HUES48 (cell line): Measurements from ENCODE around the gene ENOX1.

Experiments
- H3K27ac ChIP-seq: one replicate; pipeline ENCODE4 v1.7.0; 2013; ENCODE audit warnings: low read depth, low read length, inconsistent platforms
- H3K27me3 ChIP-seq: 2 replicates; pipeline ENCODE4 v1.6.1; 2013; ENCODE audit warnings: mild to moderate bottlenecking, low read length; ENCODE audit not compliant: control insufficient read depth, insufficient read depth
- H3K36me3 ChIP-seq: 2 replicates; pipeline ENCODE4 v1.6.1; 2013; ENCODE audit warnings: low read length; ENCODE audit not compliant: control insufficient read depth, insufficient read depth
- H3K4me1 ChIP-seq: 2 replicates; pipeline ENCODE4 v1.6.1; 2013; ENCODE audit warnings: mild to moderate bottlenecking, low read length; ENCODE audit not compliant: control insufficient read depth, insufficient read depth
- H3K4me3 ChIP-seq: 2 replicates; pipeline ENCODE4 v1.5.1; 2013; ENCODE audit warnings: mild to moderate bottlenecking, low read depth, low read length
- H3K9ac ChIP-seq: 2 replicates; pipeline ENCODE4 v1.6.1; 2013; ENCODE audit warnings: mild to moderate bottlenecking, low read depth, low read length, moderate library complexity
- H3K9me3 ChIP-seq: 2 replicates; pipeline ENCODE4 v1.6.1; 2013; ENCODE audit warnings: low read length; ENCODE audit not compliant: control insufficient read depth, insufficient read depth

Gene ENOX1

GRCh38 chr13:43206838-43207237 lies 579.9 kb downstream of the ENOX1 start:
- no peak overlapping the region for H3K9ac ChIP-seq
- no peaks in the 10 kb centered on the region for H3K4me1 ChIP-seq
- no peak overlapping the region for H3K27ac ChIP-seq
- no peaks in the 10 kb centered on the region for H3K36me3 ChIP-seq
- H3K9me3 ChIP-seq: peaks cover 7% of the 10 kb centered on the region; the same call in 1 of the 2 replicates
- H3K27me3 ChIP-seq: no peaks in the 10 kb centered on the region
- no peak overlapping the region for H3K4me3 ChIP-seq

- Histone ChIP-seq H3K27me3 (no peaks in the 10 kb centered on the region), H3K4me3 (no peak overlapping the region), H3K36me3 (no peaks in the 10 kb centered on the region), H3K4me1 (no peaks in the 10 kb centered on the region), H3K27ac (no peak overlapping the region), H3K9ac (no peak overlapping the region), H3K9me3 (peaks cover 7% of the 10 kb centered on the region; the same call in 1 of the 2 replicates)
These were observed 581.4 kb downstream of the ENOX1 start for GRCh38 chr13:43205416-43205815.

GRCh38 chr13:43204591-43204990 lies 582.2 kb downstream of the ENOX1 start:
- Histone ChIP-seq H3K9me3 (peaks cover 7% of the 10 kb centered on the region; the same call in 1 of the 2 replicates), H3K27ac (no peak overlapping the region), H3K4me1 (no peaks in the 10 kb centered on the region)

GRCh38 chr13:43203781-43204180 lies 583.0 kb downstream of the ENOX1 start:
- Histone ChIP-seq H3K36me3 (no peaks in the 10 kb centered on the region), H3K4me3 (no peak overlapping the region), H3K4me1 (no peaks in the 10 kb centered on the region), H3K27ac (no peak overlapping the region), H3K9ac (no peak overlapping the region), H3K9me3 (peaks cover 7% of the 10 kb centered on the region; the same call in 1 of the 2 replicates), H3K27me3 (no peaks in the 10 kb centered on the region)

More at GRCh38 chr13:43204591-43204990, 582.2 kb downstream of the ENOX1 start:
- no peak overlapping the region for H3K9ac ChIP-seq
- no peak overlapping the region for H3K4me3 ChIP-seq
- H3K27me3 ChIP-seq: no peaks in the 10 kb centered on the region
- no peaks in the 10 kb centered on the region for H3K36me3 ChIP-seq

GRCh38 chr13:43200736-43201135 lies 586.0 kb downstream of the ENOX1 start:
- H3K36me3 ChIP-seq: no peaks in the 10 kb centered on the region
- H3K9me3 ChIP-seq: peaks cover 7% of the 10 kb centered on the region; the same call in 1 of the 2 replicates
- no peak overlapping the region for H3K9ac ChIP-seq
- H3K27ac ChIP-seq: no peak overlapping the region
- no peaks in the 10 kb centered on the region for H3K27me3 ChIP-seq
- no peaks in the 10 kb centered on the region for H3K4me1 ChIP-seq
- no peak overlapping the region for H3K4me3 ChIP-seq

- Histone ChIP-seq H3K36me3 (no peaks in the 10 kb centered on the region), H3K9ac (no peak overlapping the region), H3K4me1 (no peaks in the 10 kb centered on the region), H3K27me3 (no peaks in the 10 kb centered on the region), H3K4me3 (no peak overlapping the region), H3K27ac (no peak overlapping the region), H3K9me3 (peaks cover 7% of the 10 kb centered on the region; the same call in 1 of the 2 replicates)
These were observed 586.5 kb downstream of the ENOX1 start for GRCh38 chr13:43200307-43200706.

- Histone ChIP-seq H3K9me3 (no peaks in the 10 kb centered on the region), H3K27ac (no peak overlapping the region), H3K4me3 (no peak overlapping the region), H3K36me3 (no peaks in the 10 kb centered on the region), H3K9ac (no peak overlapping the region), H3K4me1 (no peaks in the 10 kb centered on the region), H3K27me3 (no peaks in the 10 kb centered on the region; the same call in 1 of the 2 replicates)
These were observed 589.9 kb downstream of the ENOX1 start for GRCh38 chr13:43196750-43197370.

GRCh38 chr13:43196086-43196621 lies 590.6 kb downstream of the ENOX1 start:
- H3K9ac ChIP-seq: no peak overlapping the region
- no peaks in the 10 kb centered on the region; the same call in 1 of the 2 replicates for H3K27me3 ChIP-seq
- H3K4me1 ChIP-seq: no peaks in the 10 kb centered on the region
- no peak overlapping the region for H3K27ac ChIP-seq
- H3K9me3 ChIP-seq: no peaks in the 10 kb centered on the region
- H3K4me3 ChIP-seq: no peak overlapping the region
- H3K36me3 ChIP-seq: no peaks in the 10 kb centered on the region

GRCh38 chr13:43195551-43195950 lies 591.2 kb downstream of the ENOX1 start:
- Histone ChIP-seq H3K27me3 (no peaks in the 10 kb centered on the region; the same call in 1 of the 2 replicates), H3K4me1 (no peaks in the 10 kb centered on the region), H3K4me3 (no peak overlapping the region), H3K9ac (no peak overlapping the region), H3K27ac (no peak overlapping the region), H3K9me3 (no peaks in the 10 kb centered on the region), H3K36me3 (no peaks in the 10 kb centered on the region)

- H3K9ac ChIP-seq: no peak overlapping the region
- no peaks in the 10 kb centered on the region for H3K36me3 ChIP-seq
- H3K27me3 ChIP-seq: no peaks in the 10 kb centered on the region; the same call in 1 of the 2 replicates
- no peak overlapping the region for H3K4me3 ChIP-seq
- no peak overlapping the region for H3K27ac ChIP-seq
- H3K9me3 ChIP-seq: no peaks in the 10 kb centered on the region
- H3K4me1 ChIP-seq: no peaks in the 10 kb centered on the region
These were observed 591.7 kb downstream of the ENOX1 start for GRCh38 chr13:43195112-43195511.

GRCh38 chr13:43193789-43194420 lies 592.9 kb downstream of the ENOX1 start:
- H3K9me3 ChIP-seq: no peaks in the 10 kb centered on the region
- no peaks in the 10 kb centered on the region for H3K36me3 ChIP-seq
- H3K4me3 ChIP-seq: no peak overlapping the region
- H3K27me3 ChIP-seq: no peaks in the 10 kb centered on the region; the same call in 1 of the 2 replicates
- H3K27ac ChIP-seq: no peak overlapping the region
- no peaks in the 10 kb centered on the region for H3K4me1 ChIP-seq
- no peak overlapping the region for H3K9ac ChIP-seq
